K562 (cell line): ENCODE results near the gene KCNJ14. TPM values are rescaled to one million over a fixed set of nuclear protein-coding genes. Genes with fewer than 3 reads are reported as not detected.

Experiments
- CEBPG ChIP-seq, 3 experiments: fragments of 200-800 bp in 1 of 3; sonication (Bioruptor generic) in 1 of 3; sonication (generic) in 1 of 3; formaldehyde crosslinking in 1 of 3; IDR thresholded peaks in 2 of 3; conservative IDR thresholded peaks in 1 of 3; 2 replicates each; pipeline versions ENCODE4 v1.6.1 to v1.8.0; 2016 to 2022; ENCODE audit warnings: missing compliant biosample characterization in 2 of 3, missing genetic modification characterization in 2 of 3, mild to moderate bottlenecking in 1 of 3, missing genetic modification reagents in 1 of 3
- GTF2F1 ChIP-seq: IDR thresholded peaks from 2 replicates; pipeline ENCODE4 v1.6.1; 2011; ENCODE audit warnings: low read depth, low read length, improper control_type of control experiment
- KLF1 ChIP-seq: fragments of 450-650 bp; IDR thresholded peaks from 2 replicates; pipeline ENCODE4 v1.6.1; 2016; ENCODE audit warnings: missing genetic modification characterization, missing compliant biosample characterization
- NFXL1 ChIP-seq: fragments of 450-650 bp; formaldehyde crosslinking; IDR thresholded peaks from 2 replicates; pipeline ENCODE4 v1.4.0; 2021; ENCODE audit warnings: mild to moderate bottlenecking
- TCF7L2 ChIP-seq: fragments of 150-350 bp; IDR thresholded peaks from 2 replicates; pipeline ENCODE4 v1.6.1; 2016; ENCODE audit warnings: low read depth, mild to moderate bottlenecking, low read length, moderate library complexity
- ZNF354B ChIP-seq: fragments of 250-450 bp; sonication (Bioruptor Pico); IDR thresholded peaks from 2 replicates; pipeline ENCODE4 v1.4.0; 2020
- polyA plus RNA-seq, 8 experiments: library from polyadenylated mRNA; depleted of rRNA in 4 of 8; stranded (reverse) in 5 of 8; unstranded in 3 of 8; fragments of >200 nt; fragmentation: Nextera tagmentation in 2 of 8; fragmentation: Illumina TruSeq in 1 of 8; extraction: Ambion mirVana in 2 of 8; extraction: Trizol in 1 of 8; gene quantifications; 2 replicates each; pipeline versions ENCODE4 v1.2.1 to v1.2.3, GENCODE V29; 2011 to 2014; ENCODE audit warnings: inconsistent platforms in 1 of 8, missing spikeins in 1 of 8
- total RNA-seq, 7 experiments: library from RNA; depleted of rRNA in 6 of 7; stranded (reverse); fragments of >200 nt in 6 of 7; fragmentation: Illumina TruSeq in 2 of 7; extraction: Trizol in 2 of 7; gene quantifications; 2 replicates each; pipeline versions ENCODE4 v1.2.1 to v1.2.3, GENCODE V29; 2011 to 2021; ENCODE audit warnings: low replicate concordance in 1 of 7
- TF ChIP-seq, protein P1 (sequence below): fragments of 250-450 bp; sonication (Bioruptor Pico); IDR thresholded peaks from 2 replicates; pipeline ENCODE4 v1.5.0; 2021; ENCODE audit warnings: mild to moderate bottlenecking, borderline replicate concordance
- TF ChIP-seq, protein P2 (sequence below): fragments of 450-650 bp; formaldehyde crosslinking; IDR thresholded peaks from 2 replicates; pipeline ENCODE4 v1.4.0; 2020; ENCODE audit warnings: mild to moderate bottlenecking
- TF ChIP-seq, protein P3 (sequence below): fragments of 250-450 bp; sonication (Bioruptor Pico); IDR thresholded peaks from 2 replicates; pipeline ENCODE4 v1.8.0; 2022; ENCODE audit warnings: moderate library complexity, mild to moderate bottlenecking, inconsistent platforms
- TF ChIP-seq, protein P4 (sequence below), 2 experiments: fragments of 450-650 bp in 1 of 2; IDR thresholded peaks; 2 replicates each; pipeline ENCODE4 v1.6.1; 2011 to 2017; ENCODE audit warnings: low read depth in 2 of 2, antibody characterized with exemption in 1 of 2, borderline replicate concordance in 1 of 2, low read length in 1 of 2, mild to moderate bottlenecking in 1 of 2, mixed read lengths in 1 of 2; ENCODE audit not compliant: control insufficient read depth in 1 of 2
- TF ChIP-seq, protein P5 (sequence below): fragments of 450-650 bp; IDR thresholded peaks from 2 replicates; pipeline ENCODE4 v1.6.1; 2016
- TF ChIP-seq, protein P6 (sequence below): fragments of 250-450 bp; sonication (Bioruptor Pico); IDR thresholded peaks from 2 replicates; pipeline ENCODE4 v1.5.0; 2021
- TF ChIP-seq, protein P7 (sequence below): fragments of 250-450 bp; sonication (Bioruptor Pico); IDR thresholded peaks from 2 replicates; pipeline ENCODE4 v1.5.0; 2020; ENCODE audit warnings: mild to moderate bottlenecking

KCNJ14 gene
- total and polyA plus RNA-seq, 9 of the 15 experiments (the other 6 are each of a cell fraction or from before 2014, with no cell fraction given): 0.15 to 1.6 (median 0.49) TPM

DNA sequence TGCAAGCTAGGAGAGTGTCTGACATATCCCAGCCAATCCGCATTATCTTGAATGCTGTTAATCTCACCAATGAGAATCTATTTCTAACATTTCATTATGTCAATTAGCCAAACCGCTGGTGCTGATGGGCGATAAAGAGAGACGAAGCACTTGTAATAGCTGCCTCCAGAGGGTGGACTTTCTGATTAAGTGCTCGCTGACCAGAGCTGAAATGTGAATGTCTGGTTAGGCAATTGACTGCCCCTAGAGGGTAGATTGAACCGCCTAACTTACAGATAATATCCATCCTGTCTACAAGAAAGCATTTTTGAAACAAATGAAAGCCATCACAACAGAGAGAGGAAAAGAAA is 10.1 kb upstream of the KCNJ14 start (continued):
- TF ChIP-seq CEBPG (CRISPR knock-in tag; IDR thresholded peaks at IDR 0.05) (no peak; the same call in 1 of the 2 replicates), CEBPG (tag; conservative IDR thresholded peaks at IDR 0.05 in 1 of 2, IDR thresholded peaks at IDR 0.05 in 1 of 2) (peak; percentile 61 to 85), ZNF354B (no peak), TCF7L2 (no peak), GTF2F1 (peak; percentile 87; the same call in 1 of the 2 replicates), NFXL1 (CRISPR knock-in tag) (no peak), KLF1 (no peak)
- TF ChIP-seq, protein P1, sequence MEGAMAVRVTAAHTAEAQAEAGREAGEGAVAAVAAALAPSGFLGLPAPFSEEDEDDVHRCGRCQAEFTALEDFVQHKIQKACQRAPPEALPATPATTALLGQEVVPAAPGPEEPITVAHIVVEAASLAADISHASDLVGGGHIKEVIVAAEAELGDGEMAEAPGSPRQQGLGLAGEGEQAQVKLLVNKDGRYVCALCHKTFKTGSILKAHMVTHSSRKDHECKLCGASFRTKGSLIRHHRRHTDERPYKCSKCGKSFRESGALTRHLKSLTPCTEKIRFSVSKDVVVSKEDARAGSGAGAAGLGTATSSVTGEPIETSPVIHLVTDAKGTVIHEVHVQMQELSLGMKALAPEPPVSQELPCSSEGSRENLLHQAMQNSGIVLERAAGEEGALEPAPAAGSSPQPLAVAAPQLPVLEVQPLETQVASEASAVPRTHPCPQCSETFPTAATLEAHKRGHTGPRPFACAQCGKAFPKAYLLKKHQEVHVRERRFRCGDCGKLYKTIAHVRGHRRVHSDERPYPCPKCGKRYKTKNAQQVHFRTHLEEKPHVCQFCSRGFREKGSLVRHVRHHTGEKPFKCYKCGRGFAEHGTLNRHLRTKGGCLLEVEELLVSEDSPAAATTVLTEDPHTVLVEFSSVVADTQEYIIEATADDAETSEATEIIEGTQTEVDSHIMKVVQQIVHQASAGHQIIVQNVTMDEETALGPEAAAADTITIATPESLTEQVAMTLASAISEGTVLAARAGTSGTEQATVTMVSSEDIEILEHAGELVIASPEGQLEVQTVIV (CRISPR knock-in tag): no peak
- TF ChIP-seq, protein P2, sequence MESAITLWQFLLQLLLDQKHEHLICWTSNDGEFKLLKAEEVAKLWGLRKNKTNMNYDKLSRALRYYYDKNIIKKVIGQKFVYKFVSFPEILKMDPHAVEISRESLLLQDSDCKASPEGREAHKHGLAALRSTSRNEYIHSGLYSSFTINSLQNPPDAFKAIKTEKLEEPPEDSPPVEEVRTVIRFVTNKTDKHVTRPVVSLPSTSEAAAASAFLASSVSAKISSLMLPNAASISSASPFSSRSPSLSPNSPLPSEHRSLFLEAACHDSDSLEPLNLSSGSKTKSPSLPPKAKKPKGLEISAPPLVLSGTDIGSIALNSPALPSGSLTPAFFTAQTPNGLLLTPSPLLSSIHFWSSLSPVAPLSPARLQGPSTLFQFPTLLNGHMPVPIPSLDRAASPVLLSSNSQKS (CRISPR knock-in tag): no peak
- TF ChIP-seq, protein P3, sequence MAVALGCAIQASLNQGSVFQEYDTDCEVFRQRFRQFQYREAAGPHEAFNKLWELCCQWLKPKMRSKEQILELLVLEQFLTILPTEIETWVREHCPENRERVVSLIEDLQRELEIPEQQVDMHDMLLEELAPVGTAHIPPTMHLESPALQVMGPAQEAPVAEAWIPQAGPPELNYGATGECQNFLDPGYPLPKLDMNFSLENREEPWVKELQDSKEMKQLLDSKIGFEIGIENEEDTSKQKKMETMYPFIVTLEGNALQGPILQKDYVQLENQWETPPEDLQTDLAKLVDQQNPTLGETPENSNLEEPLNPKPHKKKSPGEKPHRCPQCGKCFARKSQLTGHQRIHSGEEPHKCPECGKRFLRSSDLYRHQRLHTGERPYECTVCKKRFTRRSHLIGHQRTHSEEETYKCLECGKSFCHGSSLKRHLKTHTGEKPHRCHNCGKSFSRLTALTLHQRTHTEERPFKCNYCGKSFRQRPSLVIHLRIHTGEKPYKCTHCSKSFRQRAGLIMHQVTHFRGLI: no peak
- TF ChIP-seq, protein P4, sequence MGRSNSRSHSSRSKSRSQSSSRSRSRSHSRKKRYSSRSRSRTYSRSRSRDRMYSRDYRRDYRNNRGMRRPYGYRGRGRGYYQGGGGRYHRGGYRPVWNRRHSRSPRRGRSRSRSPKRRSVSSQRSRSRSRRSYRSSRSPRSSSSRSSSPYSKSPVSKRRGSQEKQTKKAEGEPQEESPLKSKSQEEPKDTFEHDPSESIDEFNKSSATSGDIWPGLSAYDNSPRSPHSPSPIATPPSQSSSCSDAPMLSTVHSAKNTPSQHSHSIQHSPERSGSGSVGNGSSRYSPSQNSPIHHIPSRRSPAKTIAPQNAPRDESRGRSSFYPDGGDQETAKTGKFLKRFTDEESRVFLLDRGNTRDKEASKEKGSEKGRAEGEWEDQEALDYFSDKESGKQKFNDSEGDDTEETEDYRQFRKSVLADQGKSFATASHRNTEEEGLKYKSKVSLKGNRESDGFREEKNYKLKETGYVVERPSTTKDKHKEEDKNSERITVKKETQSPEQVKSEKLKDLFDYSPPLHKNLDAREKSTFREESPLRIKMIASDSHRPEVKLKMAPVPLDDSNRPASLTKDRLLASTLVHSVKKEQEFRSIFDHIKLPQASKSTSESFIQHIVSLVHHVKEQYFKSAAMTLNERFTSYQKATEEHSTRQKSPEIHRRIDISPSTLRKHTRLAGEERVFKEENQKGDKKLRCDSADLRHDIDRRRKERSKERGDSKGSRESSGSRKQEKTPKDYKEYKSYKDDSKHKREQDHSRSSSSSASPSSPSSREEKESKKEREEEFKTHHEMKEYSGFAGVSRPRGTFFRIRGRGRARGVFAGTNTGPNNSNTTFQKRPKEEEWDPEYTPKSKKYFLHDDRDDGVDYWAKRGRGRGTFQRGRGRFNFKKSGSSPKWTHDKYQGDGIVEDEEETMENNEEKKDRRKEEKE (IDR thresholded peaks at IDR 0.05; ENCODE audit: borderline replicate concordance in 1 of 2, control insufficient read depth in 1 of 2, low read depth in 2 of 2, low read length in 1 of 2): 0 out of 4 replicates have a peak, but pooled peaks of 1 of the 2 experiments have one; percentile 18
- TF ChIP-seq, protein P5, sequence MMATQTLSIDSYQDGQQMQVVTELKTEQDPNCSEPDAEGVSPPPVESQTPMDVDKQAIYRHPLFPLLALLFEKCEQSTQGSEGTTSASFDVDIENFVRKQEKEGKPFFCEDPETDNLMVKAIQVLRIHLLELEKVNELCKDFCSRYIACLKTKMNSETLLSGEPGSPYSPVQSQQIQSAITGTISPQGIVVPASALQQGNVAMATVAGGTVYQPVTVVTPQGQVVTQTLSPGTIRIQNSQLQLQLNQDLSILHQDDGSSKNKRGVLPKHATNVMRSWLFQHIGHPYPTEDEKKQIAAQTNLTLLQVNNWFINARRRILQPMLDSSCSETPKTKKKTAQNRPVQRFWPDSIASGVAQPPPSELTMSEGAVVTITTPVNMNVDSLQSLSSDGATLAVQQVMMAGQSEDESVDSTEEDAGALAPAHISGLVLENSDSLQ: no peak
- TF ChIP-seq, protein P6, sequence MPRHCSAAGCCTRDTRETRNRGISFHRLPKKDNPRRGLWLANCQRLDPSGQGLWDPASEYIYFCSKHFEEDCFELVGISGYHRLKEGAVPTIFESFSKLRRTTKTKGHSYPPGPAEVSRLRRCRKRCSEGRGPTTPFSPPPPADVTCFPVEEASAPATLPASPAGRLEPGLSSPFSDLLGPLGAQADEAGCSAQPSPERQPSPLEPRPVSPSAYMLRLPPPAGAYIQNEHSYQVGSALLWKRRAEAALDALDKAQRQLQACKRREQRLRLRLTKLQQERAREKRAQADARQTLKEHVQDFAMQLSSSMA (CRISPR knock-in tag): no peak
- TF ChIP-seq, protein P7, sequence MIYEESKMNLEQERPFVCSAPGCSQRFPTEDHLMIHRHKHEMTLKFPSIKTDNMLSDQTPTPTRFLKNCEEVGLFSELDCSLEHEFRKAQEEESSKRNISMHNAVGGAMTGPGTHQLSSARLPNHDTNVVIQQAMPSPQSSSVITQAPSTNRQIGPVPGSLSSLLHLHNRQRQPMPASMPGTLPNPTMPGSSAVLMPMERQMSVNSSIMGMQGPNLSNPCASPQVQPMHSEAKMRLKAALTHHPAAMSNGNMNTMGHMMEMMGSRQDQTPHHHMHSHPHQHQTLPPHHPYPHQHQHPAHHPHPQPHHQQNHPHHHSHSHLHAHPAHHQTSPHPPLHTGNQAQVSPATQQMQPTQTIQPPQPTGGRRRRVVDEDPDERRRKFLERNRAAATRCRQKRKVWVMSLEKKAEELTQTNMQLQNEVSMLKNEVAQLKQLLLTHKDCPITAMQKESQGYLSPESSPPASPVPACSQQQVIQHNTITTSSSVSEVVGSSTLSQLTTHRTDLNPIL (CRISPR knock-in tag): no peak
